K562 (cell line): ENCODE data around the gene KRTAP2-1. TPM values are rescaled to one million over a fixed set of nuclear protein-coding genes. Genes with fewer than 3 reads are reported as not detected.

Experiments
- ATAC-seq: fragments of 200-7000 bp; cut with Tn5 transposase; 3 replicates; pipeline ENCODE4 v1.9.1; 2020; ENCODE audit warnings: moderate library complexity
- BruUV-seq: library from RNA; stranded (reverse); fragments of 400-500 nt; replicated peaks from 2 replicates; lab custom pipeline; 2021; lab: Mats Ljungman, UMichigan
- CTCF ChIA-PET: fragments of 300-600 bp; formaldehyde crosslinking; extraction: SDS; loops from one replicate; lab custom pipeline; 2021; ENCODE audit warnings: low intra/inter-chr PET ratio; lab: Yijun Ruan, JAX
- POLR2A ChIA-PET: fragments of 300-600, 350-650 bp; sonication (Branson Sonifier 250); formaldehyde crosslinking; extraction: SDS; loops from one replicate; lab custom pipeline; 2021; ENCODE audit warnings: antibody characterized with exemption, inconsistent platforms; lab: Yijun Ruan, JAX
- DNase-seq, 4 experiments: peaks; one replicate each; pipeline versions ENCODE4 v3.0.0 to v3.0.0-alpha.2; 2011 to 2018; ENCODE audit warnings: low spot score in 3 of 4, mixed read lengths in 3 of 4; ENCODE audit errors: extremely low read depth in 1 of 4
- FAIRE-seq: peaks from 2 replicates; lab custom pipeline; 2011; peaks lifted over from hg19 to GRCh38; lab: Jason Lieb, UNC
- H2AFZ ChIP-seq: 2 replicates; pipeline ENCODE4 v1.6.0; 2011; ENCODE audit warnings: low read depth, low read length, control low read depth, inconsistent platforms
- H3K27ac ChIP-seq: fragments of 200-600 bp; 3 replicates; pipeline ENCODE4 v1.8.0; 2011; ENCODE audit warnings: low read depth, mild to moderate bottlenecking, control low read depth, inconsistent platforms, low read length, moderate library complexity, mixed read lengths; ENCODE audit errors: extremely low read depth
- H3K27me3 ChIP-seq, 2 experiments: fragments of 300-600 bp in 1 of 2; 2 replicates in 1 of 2; 3 replicates in 1 of 2; pipeline versions ENCODE4 v1.6.0 to v1.8.0; 2011; ENCODE audit warnings: inconsistent platforms in 2 of 2, low read length in 2 of 2, mild to moderate bottlenecking in 1 of 2, mixed read lengths in 1 of 2, moderate library complexity in 1 of 2; ENCODE audit not compliant: control insufficient read depth in 2 of 2, insufficient read depth in 2 of 2
- H3K36me3 ChIP-seq: fragments of 300-600 bp; 3 replicates; pipeline ENCODE4 v1.8.0; 2011; ENCODE audit warnings: mild to moderate bottlenecking, low read length, inconsistent platforms; ENCODE audit not compliant: control insufficient read depth, insufficient read depth
- H3K4me1 ChIP-seq, 2 experiments: fragments of 200-600 bp in 1 of 2; replicated peaks in 1 of 2; 2 replicates in 1 of 2; 3 replicates in 1 of 2; pipeline versions ENCODE4 v1.5.1 to v1.8.0; 2011; ENCODE audit warnings: inconsistent platforms in 2 of 2, low read length in 2 of 2, mild to moderate bottlenecking in 1 of 2, mixed read lengths in 1 of 2, moderate library complexity in 1 of 2; ENCODE audit not compliant: control insufficient read depth in 2 of 2, insufficient read depth in 2 of 2
- H3K4me2 ChIP-seq: 2 replicates; pipeline ENCODE4 v1.6.1; 2011; ENCODE audit warnings: low read length, control low read depth, inconsistent platforms, mixed read lengths; ENCODE audit not compliant: insufficient read depth
- H3K4me3 ChIP-seq: fragments of 200-600 bp; sonication (generic), shearing (Covaris generic); 2 replicates; pipeline ENCODE4 v1.5.1; 2016; ENCODE audit warnings: control low read depth, inconsistent platforms
- H3K79me2 ChIP-seq: fragments of 200-600 bp; 3 replicates; pipeline ENCODE4 v1.8.0; 2011; ENCODE audit warnings: low read length, inconsistent platforms; ENCODE audit not compliant: control insufficient read depth, insufficient read depth
- H3K9ac ChIP-seq, 2 experiments: 2 replicates each; pipeline versions ENCODE4 v1.6.0 to v1.6.1; 2011; ENCODE audit warnings: low read depth in 2 of 2, low read length in 2 of 2, control low read depth in 1 of 2, inconsistent platforms in 1 of 2, mild to moderate bottlenecking in 1 of 2, mixed read lengths in 1 of 2; ENCODE audit not compliant: insufficient read depth in 1 of 2
- H3K9me1 ChIP-seq: one replicate; pipeline ENCODE4 v1.6.0; 2011; ENCODE audit warnings: inconsistent platforms, mild to moderate bottlenecking, low read length, moderate library complexity; ENCODE audit not compliant: control insufficient read depth, insufficient read depth
- H3K9me3 ChIP-seq: replicated peaks from 2 replicates; pipeline ENCODE4 v1.5.1; 2011; ENCODE audit warnings: low read depth, low read length, inconsistent platforms; ENCODE audit not compliant: control insufficient read depth, insufficient read depth
- H4K20me1 ChIP-seq: replicated peaks from 2 replicates; pipeline ENCODE4 v1.6.1; 2011; ENCODE audit warnings: low read length, inconsistent platforms, mixed read lengths; ENCODE audit not compliant: control insufficient read depth, insufficient read depth
- CEBPB ChIP-seq: fragments of 450-650 bp; IDR thresholded peaks from 2 replicates; pipeline ENCODE4 v1.6.1; 2016; ENCODE audit warnings: missing genetic modification characterization, missing compliant biosample characterization
- FOXM1 ChIP-seq, 2 experiments: fragments of 450-650 bp in 1 of 2; sonication (generic) in 1 of 2; formaldehyde crosslinking in 1 of 2; IDR thresholded peaks; 2 replicates each; pipeline versions ENCODE4 v1.6.1 to v1.9.0; 2017 to 2022; ENCODE audit warnings: low read depth in 2 of 2, mild to moderate bottlenecking in 2 of 2, missing genetic modification reagents in 1 of 2, moderate library complexity in 1 of 2
- KDM1A ChIP-seq, 2 experiments: fragments of 450-650 bp; IDR thresholded peaks; 2 replicates each; pipeline ENCODE4 v1.6.1; 2016; ENCODE audit warnings: mild to moderate bottlenecking in 2 of 2
- XRCC3 ChIP-seq: fragments of 450-650 bp; IDR thresholded peaks from 2 replicates; pipeline ENCODE4 v1.6.1; 2017; ENCODE audit warnings: mild to moderate bottlenecking, moderate library complexity
- ZEB2 ChIP-seq: fragments of 450-650 bp; IDR thresholded peaks from 2 replicates; pipeline ENCODE4 v1.6.1; 2016
- ZNF23 ChIP-seq: fragments of 250-450 bp; sonication (Bioruptor Pico); IDR thresholded peaks from 2 replicates; pipeline ENCODE4 v1.4.0; 2020; ENCODE audit warnings: mild to moderate bottlenecking
- ZNF274 ChIP-seq: IDR thresholded peaks from 2 replicates; pipeline ENCODE4 v1.6.1; 2011; ENCODE audit warnings: low read depth, mild to moderate bottlenecking, low read length, moderate library complexity, borderline replicate concordance
- WGBS: fragments of 100-300 bp; shearing (Covaris generic); methylation state at CpG from one replicate; pipeline ENCODE4 v1.1.6; 2016; ENCODE audit warnings: low coverage, mixed read lengths; ENCODE audit not compliant: insufficient coverage; ENCODE audit errors: missing lambda C conversion rate; 5-methylcytosine and 5-hydroxymethylcytosine counted together
- in situ Hi-C: fragments of 300-500 bp; cut with MboI; formaldehyde crosslinking; loops from 4 replicates; pipeline ENCODE4 v1.15.0; 2018; ENCODE audit warnings: inconsistent platforms, mixed read lengths
- intact Hi-C: fragments of 100-400 bp; cut with micrococcal nuclease; formaldehyde crosslinking; loops from 2 replicates; pipeline ENCODE4 v1.14.2; 2022
- polyA plus RNA-seq, 8 experiments: library from polyadenylated mRNA; depleted of rRNA in 4 of 8; stranded (reverse) in 5 of 8; unstranded in 3 of 8; fragments of >200 nt; fragmentation: Nextera tagmentation in 2 of 8; fragmentation: Illumina TruSeq in 1 of 8; extraction: Ambion mirVana in 2 of 8; extraction: Trizol in 1 of 8; gene quantifications; 2 replicates each; pipeline versions ENCODE4 v1.2.1 to v1.2.3, GENCODE V29; 2011 to 2014; ENCODE audit warnings: inconsistent platforms in 1 of 8, missing spikeins in 1 of 8
- total RNA-seq, 7 experiments: library from RNA; depleted of rRNA in 6 of 7; stranded (reverse); fragments of >200 nt in 6 of 7; fragmentation: Illumina TruSeq in 2 of 7; extraction: Trizol in 2 of 7; gene quantifications; 2 replicates each; pipeline versions ENCODE4 v1.2.1 to v1.2.3, GENCODE V29; 2011 to 2021; ENCODE audit warnings: low replicate concordance in 1 of 7
- TF ChIP-seq, protein P1 (sequence below): fragments of 450-650 bp; IDR thresholded peaks from one replicate; pipeline ENCODE4 v1.6.1; 2018; ENCODE audit warnings: mild to moderate bottlenecking, moderate library complexity; ENCODE audit not compliant: partially characterized antibody
- TF ChIP-seq, protein P2 (sequence below): fragments of 250-450 bp; sonication (Bioruptor Pico); IDR thresholded peaks from 2 replicates; pipeline ENCODE4 v1.8.0; 2021; ENCODE audit warnings: moderate library complexity, mild to moderate bottlenecking, inconsistent platforms
- TF ChIP-seq, protein P3 (sequence below): fragments of 250-450 bp; sonication (Bioruptor Pico); IDR thresholded peaks from 2 replicates; pipeline ENCODE4 v1.9.0; 2021; ENCODE audit warnings: mild to moderate bottlenecking

The KRTAP2-1 gene
- total and polyA plus RNA-seq, 9 of the 15 experiments (the other 6 are each of a cell fraction or from before 2014, with no cell fraction given), result not detected

DNA sequence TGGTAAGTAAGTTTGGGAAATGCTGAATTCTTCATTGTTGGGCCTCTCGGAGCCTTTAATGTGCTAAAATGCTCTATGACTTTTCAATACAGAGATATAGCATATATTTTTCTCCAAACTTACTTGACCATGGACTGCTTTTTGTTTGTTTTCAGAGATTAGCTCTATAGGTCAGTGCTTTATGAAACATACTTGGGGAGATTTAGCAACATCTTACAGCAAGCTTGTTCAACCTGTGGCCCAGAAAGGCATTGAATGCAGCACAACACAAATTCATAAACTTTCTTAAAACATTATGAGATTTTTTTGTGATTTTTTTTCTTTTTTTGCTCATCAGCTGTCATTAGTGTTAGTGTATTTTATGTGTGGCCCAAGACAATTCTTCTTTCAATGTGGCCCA, 37.2 kb downstream of the KRTAP2-1 start:
- no peak overlapping the region for H2AFZ ChIP-seq
- no peaks in the 10 kb centered on the region for H3K9me1 ChIP-seq
- 0% methylated on average over 1 of the region's 1 CpG for WGBS
- FAIRE-seq (no peak), DNase-seq (no peak), ATAC-seq (no peak)
- no peaks in the 10 kb centered on the region for H3K36me3 ChIP-seq
- BruUV-seq, result no TSS peak
- peaks cover 0 to 6% of the 10 kb centered on the region in 2 experiments; a peak in 3 of 5 replicates for H3K27me3 ChIP-seq
- H3K9ac ChIP-seq, result no peak overlapping the region
- H3K9me3 ChIP-seq, result no peaks in the 10 kb centered on the region
- no peaks in the 10 kb centered on the region for H3K79me2 ChIP-seq
- intact Hi-C loops, result no loop called here
- no peaks in the 10 kb centered on the region for H3K4me1 ChIP-seq
- H3K4me2 ChIP-seq, result no peak overlapping the region
- CTCF ChIA-PET, result no interaction called here
- in situ Hi-C loops, result no loop called here
- TF ChIP-seq, protein P1, sequence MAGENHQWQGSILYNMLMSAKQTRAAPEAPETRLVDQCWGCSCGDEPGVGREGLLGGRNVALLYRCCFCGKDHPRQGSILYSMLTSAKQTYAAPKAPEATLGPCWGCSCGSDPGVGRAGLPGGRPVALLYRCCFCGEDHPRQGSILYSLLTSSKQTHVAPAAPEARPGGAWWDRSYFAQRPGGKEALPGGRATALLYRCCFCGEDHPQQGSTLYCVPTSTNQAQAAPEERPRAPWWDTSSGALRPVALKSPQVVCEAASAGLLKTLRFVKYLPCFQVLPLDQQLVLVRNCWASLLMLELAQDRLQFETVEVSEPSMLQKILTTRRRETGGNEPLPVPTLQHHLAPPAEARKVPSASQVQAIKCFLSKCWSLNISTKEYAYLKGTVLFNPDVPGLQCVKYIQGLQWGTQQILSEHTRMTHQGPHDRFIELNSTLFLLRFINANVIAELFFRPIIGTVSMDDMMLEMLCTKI, result no peak
- no peak for TF ChIP-seq FOXM1 (IDR thresholded peaks at IDR 0.05; ENCODE audit: low read depth)
- no peak for TF ChIP-seq FOXM1 (CRISPR knock-in tag; IDR thresholded peaks at IDR 0.05; ENCODE audit: low read depth)
- TF ChIP-seq ZEB2, result no peak
- TF ChIP-seq, protein P2, sequence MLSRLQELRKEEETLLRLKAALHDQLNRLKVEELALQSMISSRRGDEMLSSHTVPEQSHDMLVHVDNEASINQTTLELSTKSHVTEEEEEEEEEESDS (CRISPR knock-in tag), result no peak
- no peak for TF ChIP-seq XRCC3
- no peak for TF ChIP-seq ZNF274
- TF ChIP-seq KDM1A (IDR thresholded peaks at IDR 0.05), result no peak
- TF ChIP-seq CEBPB (tag), result no peak
- TF ChIP-seq ZNF23 (CRISPR knock-in tag), result no peak
- TF ChIP-seq, protein P3, sequence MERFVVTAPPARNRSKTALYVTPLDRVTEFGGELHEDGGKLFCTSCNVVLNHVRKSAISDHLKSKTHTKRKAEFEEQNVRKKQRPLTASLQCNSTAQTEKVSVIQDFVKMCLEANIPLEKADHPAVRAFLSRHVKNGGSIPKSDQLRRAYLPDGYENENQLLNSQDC (CRISPR knock-in tag), result no peak
- TF ChIP-seq, all 486 proteins: peak for 0
- Histone ChIP-seq H3K4me3 (no peak overlapping the region), H3K27ac (no peak overlapping the region), H4K20me1 (no peaks in the 10 kb centered on the region)
- POLR2A ChIA-PET, result no interaction called here
